ENCODE data around the gene COTL1.
"Not testable (repeated sequence)": the region's sequence is repeated elsewhere in the genome, so short reads cannot be mapped to it uniquely, and the experiment has no call there.

Gene COTL1

DNA sequence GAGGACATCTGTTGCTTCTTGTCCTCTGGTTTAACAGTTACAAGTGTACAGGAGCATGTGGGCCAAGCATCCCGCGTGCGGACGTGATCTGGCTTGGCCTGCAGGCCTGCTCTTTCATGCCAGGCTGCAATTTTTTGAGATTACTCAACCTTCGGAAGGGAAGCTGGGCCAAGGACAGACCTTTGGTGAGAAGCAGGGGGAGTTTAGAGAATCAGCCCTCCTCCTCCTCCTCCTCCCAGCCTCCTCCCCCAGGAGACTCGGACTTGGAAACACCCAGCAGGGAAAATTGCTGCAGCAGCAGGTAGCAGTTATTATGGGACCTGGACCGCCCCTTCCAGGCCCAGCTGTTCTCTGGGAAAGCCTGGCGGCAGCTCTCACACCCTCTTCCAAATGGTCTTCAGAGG is 25.3 kb upstream of the COTL1 start:
- DNase-seq (ENCODE audit: low read depth in 2 of 2): no peak

DNA sequence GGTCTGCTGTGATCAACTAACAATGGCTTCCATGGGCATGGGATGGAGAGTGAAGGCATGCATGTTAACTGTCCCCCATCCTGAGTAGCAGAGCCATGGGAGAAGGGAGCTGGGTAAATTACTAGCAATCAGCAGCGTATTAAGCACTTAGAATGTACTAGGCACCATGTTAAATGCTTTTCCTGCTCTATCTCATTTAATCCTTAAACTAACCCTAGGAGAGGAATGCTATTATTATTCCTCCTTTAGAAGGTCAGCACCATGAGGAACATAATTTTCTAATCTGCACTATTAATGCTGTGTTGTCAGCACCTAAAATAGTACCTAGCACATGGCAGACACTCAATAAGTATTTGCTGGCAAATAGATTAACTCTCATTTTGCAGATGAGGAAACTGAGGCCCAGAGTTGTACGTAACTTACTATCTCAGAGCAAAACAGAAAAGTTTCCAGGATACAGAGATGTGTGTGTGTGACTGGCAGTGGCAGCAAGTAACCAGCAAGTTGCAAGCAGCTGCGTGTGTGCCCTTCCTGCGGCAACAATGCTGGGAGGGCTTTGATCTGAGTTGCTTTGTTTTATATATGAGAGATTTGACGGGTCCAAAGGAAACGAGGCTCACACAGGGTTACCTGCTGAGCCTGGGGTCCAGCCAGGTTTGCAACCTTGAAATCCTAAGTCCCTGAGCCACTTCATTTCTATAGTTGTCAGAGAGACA is 23.9 kb upstream of the COTL1 start:
- no peak for DNase-seq (ENCODE audit: low read depth in 2 of 2)

DNA sequence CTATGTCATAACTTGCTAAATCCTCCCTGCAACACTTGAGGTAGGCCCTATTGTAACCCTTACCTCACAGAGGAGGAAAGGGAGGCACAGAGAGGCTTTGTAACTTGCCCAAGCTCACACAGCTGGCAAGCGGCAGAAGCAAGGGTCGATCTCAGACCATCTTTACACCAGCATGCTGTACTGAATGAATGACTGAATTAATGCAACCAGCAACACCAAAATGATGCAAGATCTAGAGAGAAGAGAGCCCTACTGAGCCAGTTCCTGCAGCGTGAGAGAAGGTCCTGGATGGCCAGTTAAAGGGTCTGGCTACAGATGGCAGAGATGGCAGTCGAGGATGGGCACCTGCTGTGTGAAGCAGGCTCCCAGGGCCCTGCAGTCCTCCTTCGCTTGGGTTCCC is 22.3 kb upstream of the COTL1 start:
- no peak for DNase-seq (ENCODE audit: low read depth in 2 of 2)

DNA sequence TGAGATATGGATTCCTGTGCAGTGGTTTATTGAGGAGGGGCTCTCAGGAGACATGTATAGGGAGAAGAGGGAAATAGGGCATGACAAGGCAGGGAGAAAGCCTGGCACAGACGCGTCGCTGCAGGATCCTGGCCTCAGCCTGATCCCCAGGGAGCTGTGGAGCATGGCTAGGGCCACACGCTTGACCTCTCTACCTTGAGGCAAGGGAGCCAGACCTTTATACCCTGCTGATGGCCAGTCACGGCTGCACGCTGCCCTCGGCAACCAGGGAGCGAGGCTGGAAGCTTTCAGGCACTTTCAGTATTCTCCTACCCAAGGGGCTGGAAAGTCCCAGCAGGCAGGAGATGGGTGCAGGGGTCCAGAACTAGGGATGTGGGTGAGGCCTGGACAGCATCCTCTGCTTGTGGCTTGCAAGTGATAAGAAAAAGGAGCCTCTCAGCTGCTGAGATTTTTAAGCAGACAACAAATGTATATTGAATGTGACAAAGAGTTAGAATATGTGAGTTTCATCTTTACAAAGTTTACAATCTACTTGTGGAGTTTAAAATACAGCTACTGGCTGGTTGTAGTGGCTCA is 20.4 kb upstream of the COTL1 start:
- no peak for DNase-seq (ENCODE audit: low read depth in 2 of 2)

- DNase-seq (ENCODE audit: low read depth in 2 of 2): no peak
Measured at GRCh38 chr16:84637709-84638108, 19.8 kb upstream of the COTL1 start.

DNA sequence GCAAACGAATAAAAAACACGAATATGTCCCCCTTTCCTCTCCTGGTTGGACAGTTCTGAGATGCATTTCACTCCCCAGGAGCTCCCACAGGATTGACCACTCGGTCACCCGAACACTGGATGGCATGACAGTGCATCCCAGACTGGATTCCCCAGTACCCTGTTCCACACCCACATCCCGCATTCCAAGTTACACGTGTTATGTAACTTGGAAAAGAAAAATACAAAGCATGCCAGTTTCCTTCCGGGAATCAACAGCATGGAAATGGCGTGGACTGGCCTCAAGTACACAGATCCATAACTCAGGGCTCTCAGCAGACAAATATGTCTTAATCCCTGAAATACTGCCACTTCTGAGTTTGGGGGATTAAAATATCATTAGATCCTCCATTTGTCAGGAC is 17.8 kb upstream of the COTL1 start:
- DNase-seq (ENCODE audit: low read depth in 2 of 2): no peak

DNA sequence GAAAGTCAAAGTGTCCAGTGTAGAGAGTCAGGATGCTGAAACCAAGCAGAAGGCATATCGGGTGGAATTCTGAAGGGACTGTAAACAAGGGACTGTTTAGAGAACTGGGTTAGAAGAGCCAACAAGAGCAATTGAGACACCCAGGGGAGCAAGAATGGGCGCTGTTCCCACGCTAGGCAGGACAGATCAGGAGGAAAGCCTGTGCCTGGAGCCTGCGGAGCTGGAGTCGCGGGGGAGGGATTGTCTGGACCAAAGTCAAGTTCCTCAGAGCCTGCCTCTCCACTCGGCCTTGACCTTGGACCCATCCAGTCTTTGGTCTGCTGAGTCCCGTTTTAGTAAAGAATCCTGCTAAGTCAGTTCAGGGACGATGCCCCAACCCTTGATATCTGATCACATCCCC is 15.7 kb upstream of the COTL1 start:
- no peak for DNase-seq (ENCODE audit: low read depth in 2 of 2)

GRCh38 chr16:84632862-84633261 is 15.0 kb upstream of the COTL1 start:
- not testable (repeated sequence) for DNase-seq (ENCODE audit: low read depth in 2 of 2)

DNA sequence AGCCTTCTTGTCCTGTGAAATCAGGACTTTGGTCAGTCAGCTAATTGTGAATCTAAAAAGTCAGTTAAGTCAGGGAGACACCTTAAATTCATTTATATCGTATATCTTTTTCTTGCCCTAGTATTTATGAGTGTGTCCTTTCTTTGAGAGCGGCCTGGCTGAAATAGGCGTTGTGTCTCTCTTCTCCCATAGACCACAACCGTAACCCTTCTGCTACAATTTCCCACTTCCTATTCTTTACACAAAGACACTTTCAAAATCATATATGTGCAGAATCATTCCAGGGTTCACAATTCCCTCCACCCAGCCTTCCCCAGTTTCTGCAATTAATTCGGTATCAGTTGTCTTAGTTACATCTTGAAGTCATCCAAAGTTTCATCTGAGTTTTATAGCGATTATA is 14.0 kb upstream of the COTL1 start:
- no peak for DNase-seq (ENCODE audit: low read depth in 2 of 2)

- DNase-seq (ENCODE audit: low read depth in 2 of 2): no peak
Measured at GRCh38 chr16:84631153-84631466, 13.2 kb upstream of the COTL1 start.

- DNase-seq (ENCODE audit: low read depth in 2 of 2): no peak
Measured at GRCh38 chr16:84630446-84631152, 12.7 kb upstream of the COTL1 start.

DNA sequence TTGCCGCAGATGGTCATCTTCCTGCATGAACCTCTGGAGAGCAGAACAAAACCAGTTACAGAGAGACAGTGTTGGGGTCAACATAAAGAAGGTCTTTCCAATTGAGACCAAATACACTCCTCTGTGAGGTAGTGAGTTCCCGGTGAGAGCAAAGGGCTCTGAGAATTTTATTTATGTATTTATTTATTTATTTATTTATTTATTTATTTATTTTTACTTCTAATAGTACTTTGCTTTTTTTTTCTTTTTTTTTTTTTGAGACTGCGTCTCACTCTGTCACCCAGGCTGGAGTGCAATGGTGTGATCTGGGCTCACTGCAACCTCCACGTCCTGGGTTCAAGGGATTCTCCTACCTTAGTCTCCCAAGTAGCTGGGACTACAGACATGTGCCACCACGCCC is 12.1 kb upstream of the COTL1 start:
- no peak for DNase-seq (ENCODE audit: low read depth in 2 of 2)

DNA sequence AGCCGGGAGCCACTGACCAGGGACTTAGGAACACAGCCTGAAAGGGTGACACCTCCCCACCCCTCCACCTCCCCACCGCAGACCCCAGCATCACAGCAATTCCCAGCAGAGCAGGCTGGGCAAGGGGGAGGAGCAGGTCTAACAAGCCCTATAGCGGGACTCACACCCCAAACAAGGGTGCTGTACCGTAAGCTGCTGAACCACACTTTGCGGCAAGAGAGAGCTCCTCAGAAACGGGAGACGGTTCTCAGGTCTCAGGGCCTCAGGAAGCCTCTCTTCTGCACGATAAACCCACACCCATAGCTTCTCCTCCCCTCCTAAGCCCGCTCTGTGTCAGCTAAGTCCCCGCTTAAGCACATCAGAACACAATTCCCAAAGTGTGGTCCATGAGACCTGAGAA is 11.7 kb upstream of the COTL1 start:
- no peak for DNase-seq (ENCODE audit: low read depth in 2 of 2)

- DNase-seq (ENCODE audit: low read depth in 2 of 2): no peak
Measured at GRCh38 chr16:84628226-84628731, 10.4 kb upstream of the COTL1 start.

- no peak for DNase-seq (ENCODE audit: low read depth in 2 of 2)
Measured at GRCh38 chr16:84625556-84625955, 7.7 kb upstream of the COTL1 start.

DNA sequence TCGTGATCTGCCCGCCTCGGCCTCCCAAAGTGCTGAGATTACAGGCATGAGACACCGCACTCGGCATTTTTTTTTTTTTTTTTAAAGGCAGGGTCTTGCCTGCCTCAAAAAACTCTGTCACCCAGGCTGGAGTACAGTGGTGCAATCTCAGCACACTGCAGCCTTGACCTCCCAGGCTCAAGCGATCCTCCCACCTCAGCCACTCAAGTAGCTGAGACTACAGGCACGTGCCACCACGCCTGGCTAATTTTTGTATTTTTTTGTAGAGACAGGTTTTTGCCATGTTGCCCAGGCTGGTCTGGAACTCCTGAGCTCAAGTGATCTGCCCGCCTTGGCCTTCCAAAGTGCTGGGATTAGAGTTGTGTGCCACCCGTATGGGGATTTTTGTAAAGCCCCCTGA is 3.0 kb upstream of the COTL1 start:
- DNase-seq (ENCODE audit: low read depth in 2 of 2): not testable (repeated sequence)

DNA sequence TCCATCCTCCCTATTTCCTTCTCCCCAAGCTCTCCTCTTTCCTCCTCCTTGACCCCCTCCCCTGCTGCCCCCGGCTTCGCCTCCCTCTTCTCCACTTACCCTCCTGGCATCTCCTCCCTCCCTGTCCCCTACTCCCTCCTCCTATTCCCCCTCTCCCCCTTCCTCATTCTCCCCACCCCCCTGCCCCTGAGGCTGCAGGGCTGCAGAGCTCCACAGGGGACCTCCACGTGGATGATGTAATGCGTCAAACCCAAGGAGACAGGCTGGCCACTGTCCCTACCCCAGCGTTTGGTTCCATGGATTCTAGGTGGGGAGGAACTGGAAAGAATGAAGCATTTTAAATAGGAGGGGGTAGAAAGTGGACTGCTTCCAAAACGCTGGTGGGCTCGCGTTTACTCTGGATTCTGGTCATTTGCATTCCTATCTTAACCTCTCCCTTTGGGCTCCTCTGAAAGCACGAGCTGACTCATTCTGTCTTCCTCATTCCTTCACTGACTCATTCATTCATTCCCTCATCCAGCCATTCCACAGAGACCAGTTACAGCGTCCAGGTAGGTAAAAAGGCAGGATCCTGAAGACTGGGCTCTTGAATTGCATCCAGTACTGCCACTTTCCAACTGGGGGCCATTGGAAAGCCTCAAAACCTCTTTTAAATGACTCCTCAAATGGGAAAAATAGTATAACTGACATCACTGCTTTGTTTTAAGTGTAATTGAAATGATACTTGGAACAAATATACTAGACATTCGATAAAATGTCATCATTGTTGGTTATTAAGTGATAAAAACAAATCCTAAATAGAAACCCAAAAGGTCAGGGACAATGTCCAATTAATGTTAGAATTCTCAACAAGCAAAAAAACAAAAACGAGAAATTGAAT is 943 bp upstream of the COTL1 start:
- DNase-seq (ENCODE audit: low read depth in 2 of 2): no peak

- no peak for DNase-seq (ENCODE audit: low read depth in 2 of 2)
Measured at GRCh38 chr16:84617041-84617790, 662 bp downstream of the COTL1 start.

DNA sequence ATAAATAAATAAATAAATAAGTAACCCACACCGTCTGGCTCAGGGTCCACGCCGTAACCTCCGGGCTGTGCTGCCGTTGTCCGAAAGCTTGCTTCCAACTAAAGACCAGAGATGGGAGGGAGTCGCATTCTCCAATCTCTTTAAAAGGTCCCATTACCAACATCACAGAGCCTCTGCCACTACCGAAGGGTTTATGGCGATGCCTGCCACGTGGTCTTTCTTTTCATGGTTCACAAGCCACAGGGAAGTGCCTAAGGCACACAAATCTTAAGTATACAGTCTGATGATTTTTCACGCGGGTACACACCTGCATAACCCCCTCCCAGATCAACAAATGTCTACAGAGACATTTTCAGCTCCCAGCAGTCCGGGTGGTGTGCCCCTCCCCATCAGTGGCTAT is 1.4 kb downstream of the COTL1 start:
- no peak for DNase-seq (ENCODE audit: low read depth in 2 of 2)

DNA sequence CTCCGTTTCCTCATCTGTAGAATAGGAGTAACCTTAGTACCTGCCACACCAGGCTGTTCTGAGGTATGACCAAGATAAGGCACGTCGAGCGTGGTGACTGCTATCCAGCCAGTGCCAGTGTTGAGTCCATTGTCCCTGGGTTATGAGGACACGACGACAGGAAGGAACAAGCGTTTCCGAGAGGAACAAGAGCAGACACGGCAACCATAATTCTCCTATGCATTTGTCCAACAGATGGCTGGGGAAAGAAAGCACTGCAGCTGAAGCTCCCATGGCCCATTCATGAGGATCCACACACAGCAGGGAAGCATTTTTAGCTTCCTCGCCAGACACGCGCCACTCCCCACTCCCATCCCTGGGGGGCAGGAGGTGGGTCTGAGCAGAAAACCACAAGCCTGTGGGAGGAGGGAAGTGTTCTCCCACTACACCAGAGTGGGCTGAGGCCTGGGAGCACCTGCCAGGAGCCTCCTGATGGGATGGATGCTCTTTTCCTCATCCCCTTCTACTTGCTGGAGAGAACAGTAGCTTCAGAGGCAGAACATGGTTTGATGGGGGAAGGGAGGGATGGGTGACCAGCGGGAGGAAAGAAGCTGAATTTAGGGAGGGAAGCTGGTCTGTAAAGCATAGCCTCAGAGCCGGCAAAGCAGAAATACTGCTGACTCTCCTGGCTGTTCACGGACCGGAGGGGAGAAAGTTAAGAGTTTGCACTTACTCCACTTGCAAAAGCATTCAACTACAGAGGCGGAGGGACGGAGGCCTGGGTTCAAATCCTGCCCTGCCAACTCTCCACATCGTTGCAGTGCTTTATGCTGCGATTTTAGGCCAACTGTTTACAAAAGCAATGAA is 2.7 kb downstream of the COTL1 start:
- no peak for DNase-seq (ENCODE audit: low read depth in 2 of 2)

- DNase-seq (ENCODE audit: low read depth in 2 of 2): no peak
Measured at GRCh38 chr16:84614623-84614967, 3.3 kb downstream of the COTL1 start.

Data from stimulated activated CD8-positive, alpha-beta memory T cell treated with anti-CD3 and anti-CD28 coated beads, Interleukin-7, amount 100 ng/mL, for 1 hour (primary cell).